A549 (cell line): Measurements from ENCODE around the gene IFT74. TPM values are rescaled to one million over a fixed set of nuclear protein-coding genes. Genes with fewer than 3 reads are reported as not detected.

ENCODE experiments used
- ATAC-seq, 2 experiments: fragments of 200-7000 bp in 1 of 2; fragments of >200 bp in 1 of 2; cut with Nextera tagmentation in 1 of 2; cut with Tn5 transposase in 1 of 2; 3 replicates each; pipeline versions ENCODE4 v1.8.0 to v1.9.1; 2018 to 2020; ENCODE audit warnings: mild to moderate bottlenecking in 1 of 2, moderate library complexity in 1 of 2
- CTCF ChIA-PET: fragments of 300-600 bp; sonication (Branson Sonifier 250); formaldehyde crosslinking; extraction: SDS; loops from one replicate; lab custom pipeline; 2021; ENCODE audit warnings: antibody characterized with exemption, inconsistent platforms; lab: Yijun Ruan, JAX
- POLR2A ChIA-PET: fragments of 350-600 bp; formaldehyde crosslinking; extraction: SDS; loops from one replicate; lab custom pipeline; 2021; ENCODE audit warnings: antibody characterized with exemption, inconsistent platforms; lab: Yijun Ruan, JAX
- DNase-seq, 2 experiments: peaks; one replicate each; pipeline versions ENCODE4 v3.0.0 to v3.0.0-alpha.2; 2011 to 2016; ENCODE audit warnings: low read depth in 1 of 2, low spot score in 1 of 2
- FAIRE-seq: peaks from 2 replicates; lab custom pipeline; 2011; peaks lifted over from hg19 to GRCh38; lab: Jason Lieb, UNC
- H3K27ac ChIP-seq, 2 experiments: fragments of >200 bp; sonication (Bioruptor Twin); formaldehyde crosslinking; 3 replicates each; pipeline ENCODE4 v1.5.1; 2016 to 2017
- H3K4me1 ChIP-seq: fragments of >200 bp; sonication (Bioruptor Twin); formaldehyde crosslinking; 3 replicates; pipeline ENCODE4 v1.6.1; 2016
- H3K4me2 ChIP-seq: fragments of >200 bp; sonication (Bioruptor Twin); formaldehyde crosslinking; 3 replicates; pipeline ENCODE4 v1.6.1; 2016
- H3K4me3 ChIP-seq: fragments of >200 bp; sonication (Bioruptor Twin); formaldehyde crosslinking; 3 replicates; pipeline ENCODE4 v1.5.1; 2016
- H3K9me3 ChIP-seq: fragments of >200 bp; sonication (Bioruptor Twin); formaldehyde crosslinking; 3 replicates; pipeline ENCODE4 v1.6.1; 2016
- BCL3 ChIP-seq: fragments of >200 bp; sonication (Bioruptor Twin); formaldehyde crosslinking; IDR thresholded peaks from 3 replicates; pipeline ENCODE4 v1.6.1; 2016
- CBX8 ChIP-seq: fragments of 200-600 bp; sonication (generic); IDR thresholded peaks from 2 replicates; pipeline ENCODE4 v1.6.1; 2016
- CEBPB ChIP-seq, 2 experiments: fragments of >200 bp in 1 of 2; sonication (Bioruptor Twin) in 1 of 2; formaldehyde crosslinking in 1 of 2; IDR thresholded peaks; 2 replicates each; pipeline ENCODE4 v1.6.1; 2012 to 2016
- CHD2 ChIP-seq: fragments of 150-350 bp; IDR thresholded peaks from 2 replicates; pipeline ENCODE4 v1.6.1; 2014; ENCODE audit warnings: low read length; ENCODE audit not compliant: partially characterized antibody
- EHF ChIP-seq: fragments of 250-450 bp; sonication (Bioruptor Pico); IDR thresholded peaks from 2 replicates; pipeline ENCODE4 v1.5.0; 2020; ENCODE audit warnings: mild to moderate bottlenecking
- EHMT2 ChIP-seq: fragments of 200-600 bp; sonication (generic); IDR thresholded peaks from 2 replicates; pipeline ENCODE4 v1.6.1; 2016; ENCODE audit warnings: antibody characterized with exemption, low read depth, mild to moderate bottlenecking, moderate library complexity
- FOSB ChIP-seq: fragments of 250-450 bp; sonication (Bioruptor Pico); IDR thresholded peaks from 2 replicates; pipeline ENCODE4 v1.5.0; 2020; ENCODE audit warnings: mild to moderate bottlenecking, moderate library complexity
- HDAC2 ChIP-seq: fragments of 200-600 bp; sonication (generic); IDR thresholded peaks from 2 replicates; pipeline ENCODE4 v1.6.1; 2016
- HES2 ChIP-seq: fragments of >200 bp; sonication (Bioruptor Twin); formaldehyde crosslinking; IDR thresholded peaks from 2 replicates; pipeline ENCODE4 v1.6.1; 2016
- HEYL ChIP-seq: fragments of 250-450 bp; sonication (Bioruptor Pico); IDR thresholded peaks from 2 replicates; pipeline ENCODE4 v1.8.0; 2021; ENCODE audit warnings: mild to moderate bottlenecking, moderate library complexity
- HOXA7 ChIP-seq: fragments of 250-450 bp; sonication (Bioruptor Pico); IDR thresholded peaks from 2 replicates; pipeline ENCODE4 v1.5.0; 2020; ENCODE audit warnings: mild to moderate bottlenecking, moderate library complexity
- KDM5A ChIP-seq: fragments of 200-600 bp; sonication (generic); IDR thresholded peaks from 2 replicates; pipeline ENCODE4 v1.6.1; 2016; ENCODE audit warnings: antibody characterized with exemption, mild to moderate bottlenecking
- MAFK ChIP-seq: fragments of 450-650 bp; IDR thresholded peaks from 2 replicates; pipeline ENCODE4 v1.6.1; 2014; ENCODE audit not compliant: partially characterized antibody
- MAZ ChIP-seq: fragments of 150-350 bp; IDR thresholded peaks from 2 replicates; pipeline ENCODE4 v1.6.1; 2014; ENCODE audit warnings: antibody characterized with exemption, low read depth, low read length, borderline replicate concordance
- NFE2L2 ChIP-seq: fragments of 150-350 bp; conservative IDR thresholded peaks from 2 replicates; pipeline ENCODE4 v1.6.1; 2014; ENCODE audit warnings: low read length
- NPAS2 ChIP-seq: fragments of 250-450 bp; sonication (Bioruptor Pico); IDR thresholded peaks from 2 replicates; pipeline ENCODE4 v1.8.0; 2022; ENCODE audit warnings: mild to moderate bottlenecking, moderate library complexity, borderline replicate concordance
- PBX3 ChIP-seq: IDR thresholded peaks from 2 replicates; pipeline ENCODE4 v1.6.1; 2012
- RARB ChIP-seq: fragments of 250-450 bp; sonication (Bioruptor Pico); IDR thresholded peaks from 2 replicates; pipeline ENCODE4 v1.8.0; 2021; ENCODE audit warnings: mild to moderate bottlenecking, moderate library complexity
- RCOR1 ChIP-seq: fragments of 150-350 bp; IDR thresholded peaks from 2 replicates; pipeline ENCODE4 v1.6.1; 2014; ENCODE audit warnings: antibody characterized with exemption, low read length, low read depth
- TFCP2L1 ChIP-seq: fragments of 250-450 bp; sonication (Bioruptor Pico); IDR thresholded peaks from 2 replicates; pipeline ENCODE4 v1.5.0; 2021; ENCODE audit warnings: mild to moderate bottlenecking
- USF2 ChIP-seq: fragments of 450-650 bp; IDR thresholded peaks from 2 replicates; pipeline ENCODE4 v1.6.1; 2014; ENCODE audit warnings: antibody characterized with exemption
- ZFP36 ChIP-seq: fragments of 450-650 bp; IDR thresholded peaks from 2 replicates; pipeline ENCODE4 v1.6.1; 2014; ENCODE audit warnings: borderline replicate concordance; ENCODE audit not compliant: partially characterized antibody
- WGBS: methylation state at CpG from one replicate; pipeline ENCODE4 v1.1.6; 2017; ENCODE audit errors: missing lambda C conversion rate; 5-methylcytosine and 5-hydroxymethylcytosine counted together
- polyA plus RNA-seq, 4 experiments: library from polyadenylated mRNA; depleted of rRNA in 3 of 4; stranded (reverse); fragments of >200 nt; fragmentation: RNase III in 1 of 4; extraction: RNeasy Plus Mini Kit Qiagen cat#74134 plus additional on column Dnase treatment in 1 of 4; gene quantifications; 2 replicates in 3 of 4; 3 replicates in 1 of 4; pipeline ENCODE4 v1.2.3, GENCODE V29; 2011 to 2017

IFT74 gene
- polyA plus RNA-seq, 2 of the 4 experiments (the other 2 are of a cell fraction), result 16.1 to 26.3 TPM

GRCh38 chr9:27059907-27060306 lies 103.7 kb downstream of the IFT74 start:
- DNase-seq (no peak), FAIRE-seq (no peak), ATAC-seq (no peak)
- Histone ChIP-seq H3K4me2 (no peak overlapping the region), H3K4me1 (peaks cover 2% of the 10 kb centered on the region; the same call in 2 of the 3 replicates), H3K27ac (no peak overlapping the region), H3K9me3 (no peaks in the 10 kb centered on the region), H3K4me3 (no peak overlapping the region)
- TF ChIP-seq CBX8 (no peak), BCL3 (no peak), HOXA7 (no peak), RCOR1 (no peak), KDM5A (no peak), NFE2L2 (no peak), EHF (CRISPR knock-in tag) (no peak), TFCP2L1 (CRISPR knock-in tag) (no peak), MAZ (no peak), CEBPB (IDR thresholded peaks at IDR 0.05) (no peak), HDAC2 (no peak), EHMT2 (no peak), CHD2 (no peak), HEYL (no peak)
- POLR2A ChIA-PET, result no interaction called here
- CTCF ChIA-PET, result interaction anchor here (1.0 kb wide), 1 partner anchor 17 kb away, joined by 3 read pairs; no protein-coding TSS in a partner anchor

- Histone ChIP-seq H3K4me2 (0 out of 3 replicates have a peak overlapping the region, but pooled peaks have one; percentile 13), H3K27ac (no peak overlapping the region), H3K9me3 (no peaks in the 10 kb centered on the region)
- WGBS, result 23% methylated on average over 1 of the region's 1 CpG
- ATAC-seq, result no peak
- no peak for FAIRE-seq
- no peak for TF ChIP-seq RARB (CRISPR knock-in tag)
- no peak for TF ChIP-seq EHMT2
- no peak for TF ChIP-seq NFE2L2
- TF ChIP-seq USF2, result no peak
- no peak for TF ChIP-seq NPAS2 (CRISPR knock-in tag)
- TF ChIP-seq EHF (CRISPR knock-in tag), result no peak
- no peak for TF ChIP-seq CEBPB (IDR thresholded peaks at IDR 0.05)
- TF ChIP-seq MAFK, result no peak
- TF ChIP-seq PBX3, result no peak
- no peak for TF ChIP-seq HES2
- no peak for TF ChIP-seq FOSB (CRISPR knock-in tag)
- TF ChIP-seq ZFP36, result no peak
- no peak for TF ChIP-seq HEYL
- TF ChIP-seq, all 56 proteins: peak for 0
- POLR2A ChIA-PET, result no interaction called here
- Histone ChIP-seq H3K4me3 (no peak overlapping the region), H3K4me1 (0 out of 3 replicates have a peak, but pooled peaks cover 4% of the 10 kb centered on the region)
- CTCF ChIA-PET, result no interaction called here
- no peak for DNase-seq
Observed at GRCh38 chr9:27065288-27065687, 109.1 kb downstream of the IFT74 start.
